SU-DHL-6 (cell line): ENCODE data around the gene SNHG17.

Experiments
- H2AFZ ChIP-seq: fragments of 200-600 bp; sonication (generic); 2 replicates; pipeline ENCODE4 v1.6.1; 2014; ENCODE audit warnings: low read depth, mild to moderate bottlenecking, moderate library complexity, mixed read lengths, antibody characterized with exemption, low read length; ENCODE audit not compliant: severe bottlenecking
- H3F3A ChIP-seq: fragments of 200-600 bp; shearing (Covaris generic); 2 replicates; pipeline ENCODE4 v1.6.0; 2016; ENCODE audit warnings: antibody characterized with exemption, mild to moderate bottlenecking; ENCODE audit not compliant: insufficient read depth
- H3K27ac ChIP-seq: fragments of 200-600 bp; sonication (generic); 2 replicates; pipeline ENCODE4 v1.5.1; 2016; ENCODE audit warnings: low read depth, mild to moderate bottlenecking, low read length, moderate library complexity, mixed read lengths
- H3K27me3 ChIP-seq: fragments of 200-600 bp; sonication (generic), shearing (Covaris generic); 2 replicates; pipeline ENCODE4 v1.6.0; 2014; ENCODE audit warnings: mild to moderate bottlenecking, low read length
- H3K36me3 ChIP-seq: fragments of 200-600 bp; sonication (generic); 2 replicates; pipeline ENCODE4 v1.6.1; 2014; ENCODE audit warnings: mild to moderate bottlenecking, low read length, mixed read lengths
- H3K4me2 ChIP-seq: fragments of 300-600, 200-600 bp; shearing (Covaris generic), sonication (generic); 2 replicates; pipeline ENCODE4 v1.6.0; 2014; ENCODE audit warnings: low read length, low read depth, mild to moderate bottlenecking; ENCODE audit not compliant: poor library complexity, severe bottlenecking
- H3K4me3 ChIP-seq: fragments of 200-600 bp; sonication (generic); 2 replicates; pipeline ENCODE4 v1.5.1; 2014; ENCODE audit warnings: antibody characterized with exemption, low read length, mild to moderate bottlenecking, mixed read lengths; ENCODE audit not compliant: insufficient read depth, poor library complexity, severe bottlenecking
- H3K79me2 ChIP-seq: fragments of 200-600 bp; sonication (generic); 2 replicates; pipeline ENCODE4 v1.6.1; 2014; ENCODE audit warnings: mild to moderate bottlenecking, low read length, moderate library complexity; ENCODE audit not compliant: insufficient read depth
- H3K9ac ChIP-seq: fragments of 200-600 bp; sonication (generic); 2 replicates; pipeline ENCODE4 v1.7.0; 2014; ENCODE audit warnings: mild to moderate bottlenecking, low read length
- H3K9me2 ChIP-seq: fragments of 200-600 bp; sonication (generic); replicated peaks from 2 replicates; pipeline ENCODE4 v1.6.1; 2014; ENCODE audit warnings: low read length; ENCODE audit not compliant: insufficient read depth
- H3K9me3 ChIP-seq: fragments of 200-600 bp; sonication (generic); 2 replicates; pipeline ENCODE4 v1.6.1; 2014; ENCODE audit warnings: low read length, mixed read lengths; ENCODE audit not compliant: insufficient read depth
- H4K20me1 ChIP-seq: fragments of 200-600 bp; sonication (generic); 2 replicates; pipeline ENCODE4 v1.6.1; 2014; ENCODE audit warnings: low read depth, mild to moderate bottlenecking, antibody characterized with exemption, low read length, moderate library complexity, mixed read lengths
- CTCF ChIP-seq: fragments of 200-600 bp; sonication (generic); IDR thresholded peaks from one replicate; pipeline ENCODE4 v1.5.1; 2017; ENCODE audit warnings: antibody characterized with exemption, mild to moderate bottlenecking, low read length, moderate library complexity; ENCODE audit not compliant: insufficient read depth, poor library complexity, severe bottlenecking
- EZH2phosphoT487 ChIP-seq: fragments of 200-600 bp; sonication (generic), shearing (Covaris generic); conservative IDR thresholded peaks from 2 replicates; pipeline ENCODE4 v1.6.1; 2018; ENCODE audit warnings: mild to moderate bottlenecking, antibody characterized with exemption, low read length, moderate library complexity, mixed read lengths

SNHG17 gene

GRCh38 chr20:38460040-38460623, 25.0 kb upstream of the SNHG17 start:
- no peak for TF ChIP-seq EZH2phosphoT487
- no peak for TF ChIP-seq CTCF
- Histone ChIP-seq H4K20me1 (no peaks in the 10 kb centered on the region), H3K27ac (no peak overlapping the region), H3K9ac (no peak overlapping the region), H3K27me3 (no peaks in the 10 kb centered on the region), H3K79me2 (no peaks in the 10 kb centered on the region), H3K9me2 (no peaks in the 10 kb centered on the region), H3K4me3 (no peak overlapping the region), H3K36me3 (no peaks in the 10 kb centered on the region), H3K4me2 (no peak overlapping the region), H2AFZ (no peak overlapping the region), H3K9me3 (no peaks in the 10 kb centered on the region), H3F3A (no peaks in the 10 kb centered on the region)

GRCh38 chr20:38458314-38458713, 23.2 kb upstream of the SNHG17 start:
- Histone ChIP-seq H3K4me3 (no peak overlapping the region), H3K79me2 (no peaks in the 10 kb centered on the region), H3K9me3 (no peaks in the 10 kb centered on the region), H3K27me3 (no peaks in the 10 kb centered on the region), H3K9ac (no peak overlapping the region), H2AFZ (no peak overlapping the region), H3K4me2 (no peak overlapping the region), H3F3A (no peaks in the 10 kb centered on the region), H3K36me3 (no peaks in the 10 kb centered on the region), H3K27ac (no peak overlapping the region), H3K9me2 (no peaks in the 10 kb centered on the region), H4K20me1 (no peaks in the 10 kb centered on the region)
- no peak for TF ChIP-seq EZH2phosphoT487
- no peak for TF ChIP-seq CTCF

GRCh38 chr20:38454556-38455473, 19.7 kb upstream of the SNHG17 start:
- Histone ChIP-seq H3K27me3 (no peaks in the 10 kb centered on the region), H3K36me3 (no peaks in the 10 kb centered on the region), H2AFZ (no peak overlapping the region), H3K9ac (no peak overlapping the region), H3K4me3 (no peak overlapping the region), H3K4me2 (no peak overlapping the region), H3K9me2 (no peaks in the 10 kb centered on the region), H3K79me2 (no peaks in the 10 kb centered on the region), H4K20me1 (no peaks in the 10 kb centered on the region), H3K9me3 (no peaks in the 10 kb centered on the region), H3F3A (no peaks in the 10 kb centered on the region), H3K27ac (no peak overlapping the region)
- TF ChIP-seq CTCF (no peak), EZH2phosphoT487 (no peak)
